HG03565 (cell line): ENCODE results near the gene ARHGEF37.
"Not testable (repeated sequence)": the region's sequence is repeated elsewhere in the genome, so short reads cannot be mapped to it uniquely, and the experiment has no call there.

Source experiments
- ATAC-seq: cut with Tn5 transposase; IDR thresholded peaks from one replicate; pipeline ENCODE4 v1.9.1; 2021; ENCODE audit warnings: mild to moderate bottlenecking, moderate library complexity; ENCODE audit not compliant: unreplicated experiment

ARHGEF37 gene

GRCh38 chr5:149645725-149646124 lies 64.4 kb downstream of the ARHGEF37 start:
- ATAC-seq = no peak

GRCh38 chr5:149646564-149646963 lies 65.3 kb downstream of the ARHGEF37 start:
- ATAC-seq = no peak

GRCh38 chr5:149647334-149647733 lies 66.0 kb downstream of the ARHGEF37 start:
- no peak for ATAC-seq

- not testable (repeated sequence) for ATAC-seq
Measured at GRCh38 chr5:149648464-149649393, 67.4 kb downstream of the ARHGEF37 start.

GRCh38 chr5:149649730-149650129 lies 68.4 kb downstream of the ARHGEF37 start:
- not testable (repeated sequence) for ATAC-seq

GRCh38 chr5:149651686-149652085 lies 70.4 kb downstream of the ARHGEF37 start:
- no peak for ATAC-seq

GRCh38 chr5:149652697-149653096 lies 71.4 kb downstream of the ARHGEF37 start:
- no peak for ATAC-seq

- no peak for ATAC-seq
Measured at GRCh38 chr5:149654231-149654630, 72.9 kb downstream of the ARHGEF37 start.

- ATAC-seq = no peak
Measured at GRCh38 chr5:149654883-149655505, 73.7 kb downstream of the ARHGEF37 start.

- ATAC-seq = no peak
Measured at GRCh38 chr5:149656576-149657182, 75.4 kb downstream of the ARHGEF37 start.

- no peak for ATAC-seq
Measured at GRCh38 chr5:149657324-149657723, 76.0 kb downstream of the ARHGEF37 start.

GRCh38 chr5:149658299-149658698 lies 77.0 kb downstream of the ARHGEF37 start:
- no peak for ATAC-seq

GRCh38 chr5:149664083-149664482 lies 82.8 kb downstream of the ARHGEF37 start:
- no peak for ATAC-seq

- ATAC-seq = no peak
Measured at GRCh38 chr5:149664666-149665415, 83.5 kb downstream of the ARHGEF37 start.

- no peak for ATAC-seq
Measured at GRCh38 chr5:149665416-149666175, 84.3 kb downstream of the ARHGEF37 start.

GRCh38 chr5:149666212-149666852 lies 85.0 kb downstream of the ARHGEF37 start:
- ATAC-seq = no peak

GRCh38 chr5:149667084-149667828 lies 86.0 kb downstream of the ARHGEF37 start:
- ATAC-seq = no peak

- no peak for ATAC-seq
Measured at GRCh38 chr5:149667829-149668330, 86.6 kb downstream of the ARHGEF37 start.

- ATAC-seq = not testable (repeated sequence)
Measured at GRCh38 chr5:149669273-149669672, 88.0 kb downstream of the ARHGEF37 start.
